GM12872 (cell line): ENCODE data around the gene B4GALT5.

Experiments used
- TF ChIP-seq, protein P1 (sequence below): IDR thresholded peaks from 3 replicates; pipeline ENCODE4 v1.5.1; 2011; ENCODE audit warnings: low read depth, mild to moderate bottlenecking, low read length, moderate library complexity; ENCODE audit not compliant: insufficient read depth

B4GALT5 gene

DNA sequence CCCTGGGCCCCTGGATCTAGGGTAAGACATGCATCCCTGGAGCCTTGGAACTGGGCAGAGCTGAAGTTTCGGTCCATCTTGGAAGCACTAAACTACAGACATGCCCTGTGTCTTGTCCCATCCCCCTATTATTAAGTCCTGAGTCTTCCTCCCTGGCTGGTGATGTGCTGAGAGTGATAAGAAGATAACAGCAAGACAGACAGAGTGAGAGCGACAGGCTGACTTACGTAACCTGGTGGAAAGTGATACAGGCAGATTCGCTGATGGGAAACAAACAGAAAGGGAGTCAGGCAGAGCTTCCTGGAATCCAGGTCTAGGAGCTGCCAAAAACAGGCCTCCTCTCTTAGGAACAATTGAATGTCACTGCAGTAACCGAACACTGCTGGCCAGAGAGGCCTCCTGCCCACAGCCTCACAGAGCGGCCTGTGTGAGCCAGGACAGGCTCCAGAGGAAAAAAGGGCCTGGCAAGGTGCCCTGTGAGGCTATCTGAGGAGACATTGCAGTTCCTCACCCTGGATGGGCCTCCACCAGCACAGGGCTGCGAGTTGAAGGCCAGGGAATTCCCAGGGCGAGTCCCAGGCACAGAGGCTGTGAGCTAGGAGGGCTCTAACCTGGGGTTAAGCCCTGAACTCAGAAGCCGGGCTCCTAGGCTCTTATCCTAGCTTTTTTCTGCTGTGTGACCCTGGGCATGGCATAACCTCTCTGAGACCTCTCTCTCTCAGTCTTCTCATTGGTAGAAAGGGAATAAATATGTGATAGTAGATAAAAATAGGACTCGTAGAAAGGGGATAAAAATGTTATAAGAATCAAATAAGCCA is 34.2 kb upstream of the B4GALT5 start:
- TF ChIP-seq, protein P1, sequence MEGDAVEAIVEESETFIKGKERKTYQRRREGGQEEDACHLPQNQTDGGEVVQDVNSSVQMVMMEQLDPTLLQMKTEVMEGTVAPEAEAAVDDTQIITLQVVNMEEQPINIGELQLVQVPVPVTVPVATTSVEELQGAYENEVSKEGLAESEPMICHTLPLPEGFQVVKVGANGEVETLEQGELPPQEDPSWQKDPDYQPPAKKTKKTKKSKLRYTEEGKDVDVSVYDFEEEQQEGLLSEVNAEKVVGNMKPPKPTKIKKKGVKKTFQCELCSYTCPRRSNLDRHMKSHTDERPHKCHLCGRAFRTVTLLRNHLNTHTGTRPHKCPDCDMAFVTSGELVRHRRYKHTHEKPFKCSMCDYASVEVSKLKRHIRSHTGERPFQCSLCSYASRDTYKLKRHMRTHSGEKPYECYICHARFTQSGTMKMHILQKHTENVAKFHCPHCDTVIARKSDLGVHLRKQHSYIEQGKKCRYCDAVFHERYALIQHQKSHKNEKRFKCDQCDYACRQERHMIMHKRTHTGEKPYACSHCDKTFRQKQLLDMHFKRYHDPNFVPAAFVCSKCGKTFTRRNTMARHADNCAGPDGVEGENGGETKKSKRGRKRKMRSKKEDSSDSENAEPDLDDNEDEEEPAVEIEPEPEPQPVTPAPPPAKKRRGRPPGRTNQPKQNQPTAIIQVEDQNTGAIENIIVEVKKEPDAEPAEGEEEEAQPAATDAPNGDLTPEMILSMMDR, result no peak

- TF ChIP-seq, protein P1, result no peak
Observed at GRCh38 chr20:49742948-49743347, 29.3 kb upstream of the B4GALT5 start.

GRCh38 chr20:49741977-49742376 is 28.3 kb upstream of the B4GALT5 start:
- TF ChIP-seq, protein P1, result no peak

DNA sequence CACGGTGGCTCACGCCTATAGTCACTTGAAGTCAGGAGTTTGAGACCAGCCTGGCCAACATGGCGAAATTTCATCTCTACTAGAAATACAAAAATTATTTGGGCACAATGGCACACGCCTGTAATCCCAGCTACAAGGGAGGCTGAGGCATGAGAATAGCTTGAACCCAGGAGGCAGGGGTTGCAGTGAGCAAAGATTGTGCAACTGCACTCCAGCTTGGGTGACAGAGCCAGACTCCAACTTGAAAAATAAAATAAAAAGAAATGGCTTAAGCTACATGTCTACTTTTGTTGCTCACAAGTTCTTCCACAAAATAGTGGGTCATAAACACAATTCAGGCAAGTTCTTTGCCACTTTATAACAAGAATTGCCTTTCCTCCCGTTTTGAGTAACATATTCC is 27.1 kb upstream of the B4GALT5 start:
- TF ChIP-seq, protein P1, result no peak

GRCh38 chr20:49739042-49739441 is 25.4 kb upstream of the B4GALT5 start:
- TF ChIP-seq, protein P1, result no peak

GRCh38 chr20:49737260-49737659 is 23.6 kb upstream of the B4GALT5 start:
- TF ChIP-seq, protein P1, result no peak

- TF ChIP-seq, protein P1, result no peak
Observed at GRCh38 chr20:49729780-49730179, 16.1 kb upstream of the B4GALT5 start.
